ELF-1 (cell line): ENCODE data around the gene MCM9.

Experiments used
- DNase-seq: peaks from one replicate; pipeline ENCODE4 v3.0.0-alpha.2; 2016; ENCODE audit warnings: low read depth, low spot score

The MCM9 gene

DNA sequence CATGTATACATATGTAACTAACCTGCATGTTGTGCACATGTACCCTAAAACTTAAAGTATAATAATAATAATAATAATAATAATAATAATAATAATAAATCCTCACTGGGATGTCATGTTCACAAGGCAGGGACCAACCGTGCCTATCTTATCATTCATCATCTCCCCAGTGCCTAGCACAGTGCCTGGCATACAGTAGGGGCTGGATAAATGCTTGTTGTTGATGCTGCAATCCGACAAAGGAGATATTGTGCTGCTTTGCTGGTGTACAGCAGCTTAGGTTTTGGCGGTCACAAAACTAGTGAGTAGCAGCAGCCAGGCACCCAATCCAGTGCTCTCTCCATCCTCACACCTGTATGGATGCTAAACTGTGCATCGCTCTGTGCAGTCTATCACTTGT is 135.1 kb downstream of the MCM9 start:
- no peak for DNase-seq

- DNase-seq, result peak; percentile 70
Measured at GRCh38 chr6:118796548-118796947, 138.4 kb downstream of the MCM9 start.

DNA sequence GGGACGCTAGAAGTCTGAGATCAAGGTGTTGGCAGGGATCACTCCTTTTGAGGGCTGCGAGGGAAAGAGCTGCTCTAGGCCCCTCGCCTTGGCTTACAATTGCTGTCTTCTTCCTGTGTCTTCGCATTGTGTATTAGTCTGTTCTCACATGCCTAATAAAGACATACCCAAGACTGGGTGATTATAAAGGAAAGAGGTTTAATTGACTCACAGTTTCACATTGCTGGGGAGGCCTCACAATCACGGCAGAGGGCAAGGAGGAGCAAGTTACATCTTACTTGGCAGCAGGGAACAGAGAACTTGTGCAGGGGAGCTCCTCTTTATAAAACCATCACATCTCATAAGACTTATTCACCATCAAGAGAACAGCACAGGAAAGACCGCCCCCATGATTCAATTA is 143.5 kb downstream of the MCM9 start:
- no peak for DNase-seq

DNA sequence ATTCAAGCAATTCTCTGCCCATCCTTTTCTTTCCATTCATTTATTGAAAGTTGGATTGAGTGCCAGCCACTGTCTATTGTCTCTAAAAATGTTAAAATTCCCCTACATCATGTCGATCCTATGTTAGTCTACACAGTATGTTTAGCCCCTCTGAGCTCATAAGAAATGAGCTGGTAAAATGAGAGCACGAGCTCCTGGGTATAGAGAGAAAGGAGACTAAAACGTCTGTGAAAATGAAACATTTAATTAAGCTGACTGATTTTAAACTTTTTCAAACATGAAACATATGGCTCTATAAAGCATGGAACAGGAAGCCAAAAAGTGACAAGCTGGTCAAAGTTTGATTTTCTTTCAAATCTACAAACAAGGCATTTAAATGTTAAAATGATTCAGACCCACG is 145.0 kb downstream of the MCM9 start:
- no peak for DNase-seq

DNA sequence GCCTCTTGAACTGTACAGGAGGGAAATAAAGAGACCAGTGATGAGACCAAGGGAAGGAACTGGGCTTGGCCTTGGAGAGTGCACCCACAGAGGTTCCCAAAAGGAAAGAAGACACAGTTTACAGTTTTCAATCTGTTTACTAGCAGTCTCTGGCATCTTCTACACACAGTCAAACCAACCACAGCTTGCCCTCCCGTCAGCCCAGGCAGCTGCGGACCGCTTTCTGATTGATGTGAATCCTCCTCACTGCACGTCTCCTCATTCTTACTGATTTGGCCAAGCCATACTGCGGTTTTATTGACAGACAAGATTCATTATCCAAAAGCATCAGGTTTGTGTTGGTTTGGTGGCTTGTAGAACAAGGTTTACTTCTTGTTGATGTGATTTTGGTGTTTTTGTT is 145.5 kb downstream of the MCM9 start:
- DNase-seq, result no peak

- no peak for DNase-seq
Measured at GRCh38 chr6:118788702-118789101, 146.3 kb downstream of the MCM9 start.

GRCh38 chr6:118787724-118788423 is 147.1 kb downstream of the MCM9 start:
- no peak for DNase-seq

DNA sequence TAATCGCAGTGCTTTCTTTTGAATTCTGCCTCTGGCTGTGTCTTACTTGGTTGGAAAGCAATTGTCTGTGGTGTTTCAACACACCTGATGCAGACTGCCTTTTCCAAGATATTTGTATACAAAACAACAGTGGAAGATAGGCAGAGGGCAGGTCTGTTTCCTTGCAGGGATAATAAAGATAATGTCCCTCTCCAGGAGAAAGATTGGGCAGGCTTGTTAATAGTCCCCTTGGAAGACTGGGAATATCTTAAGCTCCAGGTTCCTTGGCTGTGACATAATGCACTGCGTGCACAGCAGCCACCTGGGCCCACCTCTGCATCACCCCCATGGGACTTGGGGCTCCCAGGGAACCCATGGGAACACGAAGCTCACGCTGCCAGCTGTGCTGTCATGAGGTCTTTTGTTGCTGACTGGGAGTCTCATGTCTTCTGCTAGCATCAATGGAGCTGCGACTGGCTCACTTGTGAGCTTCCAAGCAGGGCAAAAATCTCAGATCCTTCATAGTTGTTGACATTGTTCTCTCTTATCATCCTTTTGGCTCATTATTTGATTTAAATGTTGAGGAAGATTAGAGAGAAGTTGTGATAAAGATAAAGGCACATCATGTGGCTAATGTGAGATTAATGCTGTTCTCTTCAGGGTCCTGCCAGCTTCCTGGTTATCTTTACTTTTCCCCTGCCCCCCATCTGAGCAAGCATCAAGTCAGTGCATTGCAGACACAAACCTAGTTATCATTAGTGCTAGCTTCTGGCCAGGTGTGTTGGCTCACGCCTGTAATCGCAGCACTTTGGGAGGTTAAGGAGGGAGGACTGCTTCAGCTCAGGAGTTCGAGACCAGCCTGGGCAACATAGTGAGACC is 148.1 kb downstream of the MCM9 start:
- DNase-seq, result peak; percentile 49

- DNase-seq, result no peak
Measured at GRCh38 chr6:118785601-118786000, 149.4 kb downstream of the MCM9 start.

- DNase-seq, result no peak
Measured at GRCh38 chr6:118784641-118785164, 150.3 kb downstream of the MCM9 start.

GRCh38 chr6:118783931-118784550 is 150.9 kb downstream of the MCM9 start:
- no peak for DNase-seq

- no peak for DNase-seq
Measured at GRCh38 chr6:118782651-118783050, 152.3 kb downstream of the MCM9 start.

GRCh38 chr6:118781897-118782296 is 153.1 kb downstream of the MCM9 start:
- DNase-seq, result no peak

- no peak for DNase-seq
Measured at GRCh38 chr6:118780668-118781067, 154.3 kb downstream of the MCM9 start.

GRCh38 chr6:118776607-118777549 is 158.1 kb downstream of the MCM9 start:
- DNase-seq, result peak; percentile 60

- DNase-seq, result no peak
Measured at GRCh38 chr6:118775381-118775780, 159.6 kb downstream of the MCM9 start.

DNA sequence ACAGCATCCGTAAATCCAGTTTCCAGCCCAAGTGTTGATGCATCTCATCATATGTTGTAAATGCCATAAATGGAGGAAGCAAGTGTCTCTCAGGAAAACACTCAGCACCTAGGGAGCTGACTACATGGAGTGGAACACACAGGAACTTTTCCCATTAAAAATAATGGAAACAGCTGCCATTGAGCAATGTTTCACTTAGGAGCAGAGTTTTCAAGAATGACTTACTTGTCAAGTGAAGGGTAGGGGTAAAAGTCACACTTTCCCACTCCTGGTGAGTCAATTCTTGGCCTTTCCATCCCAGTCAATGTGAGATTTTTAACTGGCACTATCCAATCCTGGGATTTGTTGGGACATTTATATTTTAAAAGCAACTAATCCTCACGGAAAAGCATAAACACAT is 160.4 kb downstream of the MCM9 start:
- no peak for DNase-seq

- DNase-seq, result no peak
Measured at GRCh38 chr6:118772886-118773285, 162.1 kb downstream of the MCM9 start.

- DNase-seq, result no peak
Measured at GRCh38 chr6:118771253-118771652, 163.7 kb downstream of the MCM9 start.

DNA sequence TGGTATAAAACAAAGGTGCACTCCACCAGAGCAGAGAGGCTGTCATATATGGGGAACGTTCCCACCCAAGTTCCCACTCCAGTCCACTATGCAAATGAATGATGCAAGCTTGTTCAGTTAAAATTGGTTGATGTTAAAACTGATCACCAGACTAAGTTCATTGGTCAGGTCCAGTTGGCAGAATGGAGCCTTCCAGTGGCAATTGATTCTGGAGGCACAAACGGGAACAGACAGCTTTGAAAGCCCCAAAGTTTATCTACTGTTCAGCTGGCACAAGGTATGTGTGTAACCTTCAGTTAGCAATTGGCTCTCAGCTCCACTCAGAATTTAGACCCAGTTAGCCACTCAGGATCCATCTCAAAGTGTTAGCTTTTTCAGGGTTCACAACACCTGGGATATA is 164.1 kb downstream of the MCM9 start:
- no peak for DNase-seq

- DNase-seq, result no peak
Measured at GRCh38 chr6:118770112-118770788, 164.7 kb downstream of the MCM9 start.
